OCI-M2 (cell line): ENCODE results near the gene AIFM3.
"Not testable (repeated sequence)": the region's sequence is repeated elsewhere in the genome, so short reads cannot be mapped to it uniquely, and the experiment has no call there.

Experiments
- DNase-seq: peaks from one replicate; lab custom pipeline; 2025; ENCODE audit not compliant: unreplicated experiment; lab: John Stamatoyannopoulos, UW

Gene AIFM3

DNA sequence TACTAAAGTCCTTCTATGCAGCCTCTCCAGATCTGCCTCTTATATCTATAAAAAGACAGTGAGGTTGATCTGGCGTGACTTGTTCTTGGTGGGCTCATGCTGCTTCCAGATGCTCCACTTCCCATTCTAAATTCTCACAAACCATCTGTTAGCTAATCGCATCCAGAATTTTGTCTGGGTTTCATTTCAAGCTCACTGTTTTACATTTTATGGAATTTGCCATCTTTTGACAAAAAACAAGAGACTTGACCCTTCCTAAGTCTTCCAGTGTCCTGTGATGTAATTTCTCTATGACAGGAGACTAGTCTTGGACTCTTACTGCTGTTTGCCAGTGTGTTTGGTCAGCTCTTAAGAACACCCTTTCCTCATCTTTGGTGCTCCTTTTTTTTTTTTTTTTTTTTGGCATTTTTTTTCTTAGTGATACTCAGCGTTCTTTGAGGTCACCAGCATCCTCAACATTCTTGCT lies 26.8 kb upstream of the AIFM3 start:
- no peak for DNase-seq

- no peak for DNase-seq
These were observed 26.1 kb upstream of the AIFM3 start for GRCh38 chr22:20940904-20941385.

DNA sequence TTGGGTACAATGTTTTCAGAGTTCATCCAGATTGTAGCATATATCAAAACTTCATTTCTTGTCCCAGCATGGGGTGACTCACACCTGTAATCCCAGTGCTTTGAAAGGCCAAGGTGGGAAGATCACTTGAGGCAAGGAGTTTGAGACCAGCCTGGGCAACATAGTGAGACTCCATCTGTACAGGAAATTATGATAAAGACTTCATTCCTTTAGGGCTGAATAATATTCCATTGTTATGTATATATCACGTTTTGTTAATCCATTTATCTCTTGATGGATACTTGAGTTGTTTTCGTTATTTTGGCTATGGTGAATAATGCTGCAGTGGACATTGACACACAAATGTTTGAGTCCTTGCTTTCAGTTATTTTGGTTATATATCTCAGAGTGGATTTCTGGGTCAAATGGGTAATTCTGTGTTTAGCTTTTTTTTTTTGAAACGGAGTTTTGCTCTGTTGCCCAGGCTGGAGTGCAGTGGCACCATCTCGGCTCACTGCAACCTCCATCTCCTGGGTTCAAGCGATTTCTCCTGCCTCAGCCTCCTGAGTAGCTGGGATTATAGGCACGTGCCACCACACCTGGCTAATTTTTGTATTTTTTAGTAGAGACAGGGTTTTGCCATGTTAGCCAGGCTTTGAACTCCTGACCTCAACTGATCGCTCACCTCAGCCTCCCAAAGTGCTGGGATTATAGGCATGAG lies 24.7 kb upstream of the AIFM3 start:
- not testable (repeated sequence) for DNase-seq

DNA sequence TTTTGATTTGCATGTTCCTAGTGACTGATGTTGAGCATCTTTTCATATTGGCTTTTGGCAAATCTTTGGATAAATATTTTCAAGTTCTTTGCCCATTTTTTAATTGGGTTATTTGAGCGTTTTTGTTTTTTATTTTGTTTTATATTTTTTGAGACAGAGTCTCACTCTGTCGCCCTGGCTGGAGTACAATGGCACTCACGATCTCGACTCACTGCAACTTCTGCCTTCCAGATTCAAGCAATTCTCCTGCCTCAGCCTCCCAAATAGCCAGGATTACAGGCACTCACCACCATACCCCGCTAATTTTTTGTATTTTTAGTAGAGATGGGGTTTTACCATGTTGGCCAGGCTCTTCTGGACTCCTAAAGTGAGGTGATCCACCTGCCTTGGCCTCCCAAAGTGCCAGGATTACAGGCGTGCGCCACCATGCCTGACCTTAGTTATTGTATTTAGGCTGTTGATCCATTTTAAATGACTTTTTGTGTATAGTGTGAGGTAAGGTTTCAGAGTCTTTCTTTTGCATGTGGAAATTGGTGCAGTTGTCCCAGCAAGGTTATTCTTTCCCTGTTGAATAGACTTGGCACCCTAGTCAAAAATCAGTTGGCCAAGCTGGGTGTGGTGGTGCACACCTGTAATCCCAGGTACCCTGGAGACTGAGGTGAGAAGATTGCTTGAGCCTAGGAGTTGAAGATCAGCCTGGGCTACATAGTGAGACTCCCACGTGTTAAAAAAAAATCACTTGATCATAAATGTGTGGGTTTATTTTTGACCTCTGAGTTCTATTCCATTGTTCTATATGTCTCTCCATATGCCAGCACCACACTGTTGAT lies 23.7 kb upstream of the AIFM3 start:
- no peak for DNase-seq

DNA sequence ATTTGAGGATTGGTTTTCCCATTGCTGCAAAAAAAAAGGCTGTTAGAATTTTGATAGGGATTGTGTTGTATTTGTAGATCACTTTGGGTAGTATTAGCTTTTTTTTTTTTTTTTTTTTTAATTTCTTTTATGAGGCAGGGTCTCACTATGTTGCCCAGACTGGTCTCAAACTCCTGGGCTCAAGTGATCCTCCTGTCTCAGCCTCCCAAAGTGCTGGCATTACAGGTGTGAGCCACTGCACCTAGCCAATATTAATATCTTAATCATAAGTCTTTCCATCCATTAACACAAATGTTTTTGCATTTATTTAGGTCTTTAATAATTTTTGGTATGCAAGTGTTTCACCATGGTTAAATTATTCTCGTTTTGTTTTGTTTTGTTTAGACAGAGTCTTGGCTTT lies 23.0 kb upstream of the AIFM3 start:
- no peak for DNase-seq

DNA sequence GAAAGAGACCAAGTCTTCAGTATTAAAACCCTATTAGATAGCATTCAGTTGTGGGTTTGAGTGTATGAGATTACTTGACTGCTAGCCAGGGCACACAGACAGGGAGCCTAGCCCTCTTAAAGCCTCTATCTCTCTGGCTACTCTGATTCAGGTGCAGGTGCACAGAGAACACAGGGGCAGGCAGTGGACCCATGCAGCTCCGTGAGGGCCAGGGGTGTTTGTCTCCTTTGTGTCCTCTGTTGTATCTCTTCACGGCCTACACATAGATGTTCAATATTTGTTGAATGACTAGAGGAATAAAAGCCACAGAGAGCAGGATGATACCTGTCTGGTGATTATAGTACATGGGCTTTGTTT lies 21.5 kb upstream of the AIFM3 start:
- DNase-seq: no peak

DNA sequence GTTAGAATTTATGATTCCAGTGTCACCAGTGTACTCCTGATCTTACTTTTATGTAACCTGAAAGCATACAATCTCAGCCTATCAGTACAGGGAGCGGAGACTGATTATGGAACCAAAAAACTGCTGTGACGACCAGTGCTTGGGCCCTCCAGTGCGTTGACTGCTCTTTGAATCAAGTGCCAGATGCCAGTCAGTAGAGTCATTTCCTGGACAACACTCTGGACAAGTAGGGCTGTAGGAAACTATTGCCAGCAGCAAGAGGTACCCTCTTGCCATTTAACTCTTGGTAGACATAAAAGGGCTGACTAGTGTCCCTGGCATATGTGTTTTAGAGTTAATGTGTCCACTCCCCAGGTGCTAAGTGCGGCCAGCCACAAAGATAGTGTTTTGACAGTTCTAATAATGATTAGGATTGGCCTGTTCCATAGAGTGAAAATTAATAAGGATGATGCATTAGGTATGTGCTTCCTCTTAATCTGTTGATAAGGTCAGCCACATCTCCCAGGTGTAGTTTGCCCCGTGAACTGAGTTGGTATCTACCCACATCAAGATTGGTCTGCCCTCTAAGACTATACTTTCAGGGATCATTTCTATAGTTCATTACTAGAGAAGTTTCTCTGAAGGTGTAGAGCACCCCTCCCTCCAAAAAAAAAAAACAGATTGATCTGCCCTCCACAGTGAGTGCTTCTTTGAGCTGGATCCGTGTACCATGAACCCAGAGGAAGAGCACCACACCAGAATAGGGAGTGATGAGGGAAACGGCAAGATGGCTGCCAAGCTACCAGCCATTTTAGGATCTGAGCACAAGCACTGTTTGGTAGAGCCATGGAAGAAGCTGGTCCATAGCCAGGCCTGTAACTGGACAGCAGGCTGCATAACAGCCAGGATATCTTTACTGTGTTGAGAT lies 20.7 kb upstream of the AIFM3 start:
- no peak for DNase-seq

DNA sequence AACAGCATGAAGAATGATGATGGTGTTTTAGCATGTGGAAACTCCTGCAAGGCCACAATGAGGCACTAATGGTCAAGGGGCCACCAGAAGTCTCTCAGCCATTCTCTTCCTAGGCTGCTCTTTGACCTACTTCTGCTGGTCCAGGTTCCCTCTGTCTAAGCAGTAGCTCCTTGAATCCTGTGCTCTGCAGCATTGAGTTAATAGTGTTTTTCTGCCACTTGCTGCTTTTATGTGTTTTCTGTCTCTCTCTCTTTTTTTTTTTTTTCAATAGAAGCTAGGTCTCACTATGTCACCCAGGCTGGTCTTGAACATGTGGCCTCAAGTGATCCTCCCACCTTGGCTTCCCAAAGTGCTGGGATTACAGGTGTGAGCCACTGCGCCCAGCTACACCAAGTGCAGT lies 20.1 kb upstream of the AIFM3 start:
- DNase-seq: no peak

- DNase-seq: no peak
These were observed 18.6 kb upstream of the AIFM3 start for GRCh38 chr22:20948450-20948849.

DNA sequence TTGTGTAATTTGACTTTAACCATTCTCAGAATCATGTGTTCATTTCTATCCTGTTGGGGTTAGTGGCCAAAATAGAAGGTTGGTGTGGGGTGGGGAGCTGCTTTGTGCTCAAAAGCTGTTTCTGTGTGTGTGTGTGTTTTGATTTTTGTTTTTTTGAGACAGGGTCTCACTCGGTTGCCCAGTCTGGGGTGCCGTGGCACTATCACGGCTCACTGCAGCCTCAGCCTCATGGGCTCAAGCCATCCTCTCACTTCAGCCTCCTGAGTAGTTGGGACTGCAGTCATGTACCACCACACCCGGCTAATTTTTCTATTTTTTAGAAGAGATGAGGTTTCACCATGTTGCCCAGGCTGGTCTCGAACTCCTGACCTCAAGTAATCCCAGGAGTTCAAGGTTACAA lies 18.1 kb upstream of the AIFM3 start:
- DNase-seq: no peak

- DNase-seq: no peak
These were observed 17.3 kb upstream of the AIFM3 start for GRCh38 chr22:20949698-20950183.

GRCh38 chr22:20951151-20951931 lies 15.7 kb upstream of the AIFM3 start:
- DNase-seq: no peak

DNA sequence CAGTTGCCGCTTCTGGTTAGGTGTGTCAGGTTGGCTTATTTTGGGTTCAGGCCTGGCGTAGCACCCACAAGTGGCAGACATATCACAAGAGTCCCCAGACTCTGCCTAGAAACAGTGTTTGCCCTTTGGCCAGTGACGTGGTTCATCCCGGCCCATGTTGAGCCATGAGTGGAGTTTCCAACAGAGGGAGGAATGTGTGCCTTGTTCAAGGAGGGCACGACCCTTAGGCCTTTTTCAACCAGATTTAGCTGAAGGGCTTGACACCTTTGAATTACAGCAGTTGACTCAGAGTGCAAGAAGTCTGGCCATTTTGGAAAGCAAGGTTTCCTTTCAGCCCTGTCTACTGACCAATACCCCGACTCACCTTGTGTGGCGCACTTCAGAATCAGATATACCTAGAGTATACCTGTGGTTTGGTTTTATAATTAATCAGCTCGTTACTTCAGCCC lies 15.1 kb upstream of the AIFM3 start:
- no peak for DNase-seq

DNA sequence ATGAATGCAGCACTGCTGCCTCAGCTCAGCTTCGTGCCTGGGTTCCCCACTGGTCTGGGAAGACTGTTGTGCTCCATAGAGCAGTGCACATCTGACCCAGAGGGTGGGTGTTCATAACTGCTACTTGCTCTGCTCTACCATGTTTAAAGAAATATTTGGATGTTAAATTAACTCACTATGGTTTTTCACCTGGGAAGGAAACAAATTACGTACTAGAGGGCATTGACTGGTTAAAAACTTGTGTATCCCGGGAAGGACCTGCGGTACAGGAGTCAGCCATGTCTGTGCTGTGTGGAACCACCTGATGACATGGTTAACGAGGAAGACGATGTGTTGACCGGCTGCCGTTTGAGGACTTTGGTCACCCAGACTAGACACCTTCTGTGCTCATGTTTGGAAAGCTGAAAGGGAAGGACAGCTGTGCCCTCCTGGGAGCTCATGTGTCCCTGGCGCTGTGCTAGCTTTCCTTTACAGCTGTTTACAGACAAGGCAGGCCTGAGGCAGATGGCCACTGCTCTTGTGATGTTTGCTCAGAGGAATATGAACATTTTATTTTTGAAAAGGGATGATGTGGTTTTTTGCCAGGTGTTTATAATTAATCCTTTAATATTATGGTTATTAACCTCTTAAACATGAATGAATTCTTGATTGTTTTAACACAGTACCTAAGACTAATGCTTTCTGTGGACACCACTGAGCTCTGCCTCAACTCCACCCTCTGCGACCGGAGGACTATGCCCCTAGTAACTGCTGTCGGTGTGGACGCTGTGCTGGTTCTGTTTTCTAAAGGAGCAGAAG lies 14.3 kb upstream of the AIFM3 start:
- no peak for DNase-seq

DNA sequence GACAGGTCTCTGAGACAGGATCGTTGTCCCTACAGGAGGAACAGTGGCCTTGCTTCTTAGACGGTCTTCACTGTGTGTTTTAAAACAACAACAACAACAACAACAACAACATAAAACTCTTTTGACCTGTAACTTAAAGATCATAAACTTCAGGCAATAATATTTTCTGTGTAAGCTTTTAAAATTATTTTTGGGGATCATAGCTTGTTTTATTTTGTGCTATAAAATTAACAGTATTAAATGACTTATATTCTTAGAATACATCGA lies 13.8 kb upstream of the AIFM3 start:
- no peak for DNase-seq

- DNase-seq: no peak
These were observed 13.2 kb upstream of the AIFM3 start for GRCh38 chr22:20953668-20954500.

DNA sequence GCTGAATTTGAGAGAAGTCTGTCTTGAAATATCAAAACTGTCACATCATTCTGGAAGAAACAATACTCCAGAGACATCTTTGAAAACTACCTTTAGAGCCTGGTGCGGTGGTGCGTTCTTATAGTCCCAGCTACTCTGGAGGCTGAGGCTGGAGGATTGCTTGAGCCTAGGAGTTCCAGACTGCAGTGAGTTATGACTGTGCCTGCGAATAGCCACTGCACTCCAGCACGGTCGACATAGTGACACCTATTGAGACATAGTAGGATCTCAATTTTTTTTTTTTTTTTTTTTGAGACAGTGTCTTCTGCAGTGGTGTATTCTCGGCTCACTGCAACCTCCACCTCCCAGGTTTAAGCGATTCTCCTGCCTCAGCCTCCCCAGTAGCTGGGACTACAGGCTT lies 11.5 kb upstream of the AIFM3 start:
- DNase-seq: no peak

DNA sequence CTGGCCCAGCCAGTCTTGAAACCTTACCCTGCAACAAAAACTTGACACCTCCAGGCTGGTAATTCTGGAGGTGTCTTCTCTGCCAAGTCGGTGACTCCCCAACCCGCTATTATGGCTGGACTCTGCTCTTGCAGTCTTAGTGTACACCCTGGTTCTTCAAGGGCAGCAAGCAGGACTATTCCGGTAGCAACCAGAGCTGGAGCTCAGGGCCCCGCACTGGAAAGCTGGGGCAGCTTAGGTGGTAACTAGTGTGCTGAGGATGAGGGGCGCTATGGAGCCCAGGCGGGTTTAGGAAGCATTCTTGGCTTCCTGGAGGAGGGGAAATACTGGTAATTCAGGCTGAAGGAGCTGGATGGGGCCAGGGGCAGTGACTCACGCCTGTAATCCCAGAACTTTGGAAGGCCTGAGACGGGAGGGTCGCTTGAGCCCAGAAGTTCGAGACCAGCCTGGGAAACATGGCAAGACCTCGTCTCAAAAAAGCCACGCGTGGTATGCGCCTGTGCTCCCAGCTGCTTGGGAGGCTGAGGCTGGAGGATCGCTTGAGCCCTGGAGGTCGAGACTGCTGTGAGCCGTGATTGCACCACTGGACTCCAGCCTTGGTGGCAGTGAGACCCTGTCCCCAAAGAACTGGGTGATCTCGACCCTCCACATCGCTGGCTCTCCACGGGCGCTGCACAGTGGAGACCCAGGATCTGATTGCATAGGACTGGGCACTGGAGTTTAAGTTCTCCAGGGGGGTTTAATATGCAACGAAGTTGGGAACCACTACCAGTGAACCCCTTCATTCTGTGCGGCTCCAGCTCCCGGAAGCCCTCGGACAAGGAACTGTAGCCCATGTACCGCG lies 10.6 kb upstream of the AIFM3 start:
- DNase-seq: no peak
